ENCODE data around the gene ZGPAT. TPM values are rescaled to one million over a fixed set of nuclear protein-coding genes. Genes with fewer than 3 reads are reported as not detected.

Gene ZGPAT
- total RNA-seq, 6 experiments from 2014 or later, result 18.3 to 22.9 (median 19.6) TPM

GRCh38 chr20:63698739-63699465 is 8.9 kb upstream of the ZGPAT start:
- Mint-ChIP-seq H3K27me3 (ENCODE audit: insufficient read depth) (peaks cover 32% of the 10 kb centered on the region), H3K36me3 (ENCODE audit: low read depth) (no peaks in the 10 kb centered on the region; the same call in 1 of the 2 replicates), H3K9me3 (no peaks in the 10 kb centered on the region), H3K4me3 (peak overlapping the region; percentile 50), H3K4me1 (ENCODE audit: low read depth) (peaks cover 10% of the 10 kb centered on the region; the same call in 1 of the 2 replicates), H3K27ac (peak overlapping the region; percentile 95)
- DNase-seq, result peak; percentile 72
- no peak for TF ChIP-seq CTCF (IDR thresholded peaks at IDR 0.05)

GRCh38 chr20:63699466-63700198 is 8.2 kb upstream of the ZGPAT start:
- TF ChIP-seq CTCF (IDR thresholded peaks at IDR 0.05), result no peak
- peaks cover 10% of the 10 kb centered on the region; the same call in 1 of the 2 replicates for H3K4me1 Mint-ChIP-seq (ENCODE audit: low read depth)
- no peak for DNase-seq
- H3K27ac Mint-ChIP-seq, result peak overlapping the region; percentile 95
- H3K27me3 Mint-ChIP-seq (ENCODE audit: insufficient read depth), result peaks cover 31% of the 10 kb centered on the region
- no peaks in the 10 kb centered on the region; the same call in 1 of the 2 replicates for H3K36me3 Mint-ChIP-seq (ENCODE audit: low read depth)
- peak overlapping the region; percentile 50 for H3K4me3 Mint-ChIP-seq
- H3K9me3 Mint-ChIP-seq, result no peaks in the 10 kb centered on the region

- Mint-ChIP-seq H3K27me3 (ENCODE audit: insufficient read depth) (peaks cover 26% of the 10 kb centered on the region), H3K4me1 (ENCODE audit: low read depth) (peaks cover 10% of the 10 kb centered on the region), H3K27ac (peak overlapping the region; percentile 95), H3K9me3 (no peaks in the 10 kb centered on the region), H3K36me3 (ENCODE audit: low read depth) (peaks cover 5% of the 10 kb centered on the region; the same call in 1 of the 2 replicates), H3K4me3 (no peak overlapping the region; the same call in 1 of the 2 replicates)
- DNase-seq, result no peak
- no peak for TF ChIP-seq CTCF (IDR thresholded peaks at IDR 0.05)
Measured at GRCh38 chr20:63700199-63701050, 7.4 kb upstream of the ZGPAT start.

GRCh38 chr20:63701051-63701328 is 6.8 kb upstream of the ZGPAT start:
- H3K4me1 Mint-ChIP-seq (ENCODE audit: low read depth), result peaks cover 16% of the 10 kb centered on the region
- TF ChIP-seq CTCF (IDR thresholded peaks at IDR 0.05), result no peak
- H3K27me3 Mint-ChIP-seq (ENCODE audit: insufficient read depth), result peaks cover 23% of the 10 kb centered on the region
- H3K36me3 Mint-ChIP-seq (ENCODE audit: low read depth), result peaks cover 5% of the 10 kb centered on the region; the same call in 1 of the 2 replicates
- DNase-seq, result no peak
- no peaks in the 10 kb centered on the region for H3K9me3 Mint-ChIP-seq
- H3K27ac Mint-ChIP-seq, result no peak overlapping the region; the same call in 1 of the 2 replicates
- no peak overlapping the region for H3K4me3 Mint-ChIP-seq

- peaks cover 21% of the 10 kb centered on the region for H3K4me1 Mint-ChIP-seq (ENCODE audit: low read depth)
- peaks cover 18% of the 10 kb centered on the region for H3K27me3 Mint-ChIP-seq (ENCODE audit: insufficient read depth)
- no peak for DNase-seq
- H3K9me3 Mint-ChIP-seq, result no peaks in the 10 kb centered on the region
- H3K36me3 Mint-ChIP-seq (ENCODE audit: low read depth), result peaks cover 7% of the 10 kb centered on the region
- no peak overlapping the region; the same call in 1 of the 2 replicates for H3K27ac Mint-ChIP-seq
- no peak overlapping the region for H3K4me3 Mint-ChIP-seq
- TF ChIP-seq CTCF (IDR thresholded peaks at IDR 0.05), result no peak
Measured at GRCh38 chr20:63701329-63702035, 6.4 kb upstream of the ZGPAT start.

All from HFFc6 (cell line).